Stimulated activated CD8-positive, alpha-beta memory T cell treated with anti-CD3 and anti-CD28 coated beads, Interleukin-15, amount 100 ng/mL, for 4 hours (primary cell): ENCODE data around the gene FASTKD3.

Experiments
- DNase-seq, 2 donors: peaks; one replicate each; pipeline ENCODE4 v3.0.0-alpha.2; 2020; ENCODE audit warnings: low read depth in 2 of 2

The FASTKD3 gene

GRCh38 chr5:7881091-7881490 lies 12.3 kb upstream of the FASTKD3 start:
- no peak for DNase-seq

GRCh38 chr5:7878381-7878873 lies 9.6 kb upstream of the FASTKD3 start:
- DNase-seq = no peak

DNA sequence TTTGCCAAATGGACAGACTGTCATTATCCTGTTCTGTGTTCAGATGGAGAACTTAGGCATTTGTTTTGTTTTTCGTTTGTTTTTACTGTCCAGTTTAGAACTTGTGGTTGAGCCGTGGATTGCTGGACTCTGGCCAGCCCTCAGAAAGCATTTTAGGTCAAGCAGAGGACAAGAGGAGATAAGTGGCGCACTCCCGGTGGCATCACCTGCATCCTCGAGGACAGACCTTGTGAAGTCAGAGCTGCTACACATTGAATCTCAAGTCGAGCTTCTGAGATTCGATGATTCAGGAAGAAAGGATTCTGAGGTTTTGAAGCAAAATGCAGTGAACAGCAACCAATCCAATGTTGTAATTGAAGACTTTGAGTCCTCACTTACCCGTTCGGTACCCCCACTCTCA lies 9.0 kb upstream of the FASTKD3 start:
- no peak for DNase-seq

GRCh38 chr5:7876867-7877266 lies 8.0 kb upstream of the FASTKD3 start:
- no peak for DNase-seq

DNA sequence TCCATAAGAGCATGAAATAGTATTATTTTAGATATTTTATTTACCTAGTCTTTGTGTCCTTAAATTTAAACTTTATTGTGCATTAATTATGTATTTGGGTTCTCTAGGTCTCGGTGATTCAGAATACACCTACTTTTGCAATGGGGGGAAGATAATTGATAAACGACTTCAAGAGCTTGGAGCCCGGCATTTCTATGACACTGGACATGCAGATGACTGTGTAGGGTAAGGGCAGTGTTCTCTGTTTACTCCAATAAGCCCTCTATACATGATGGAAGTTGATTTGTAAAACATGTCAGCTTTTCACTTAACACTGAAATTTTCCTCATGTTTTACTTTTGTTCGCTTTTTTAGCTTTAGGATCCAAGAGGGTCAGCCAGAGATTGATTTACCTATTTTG lies 6.3 kb upstream of the FASTKD3 start:
- no peak for DNase-seq

GRCh38 chr5:7874639-7875038 lies 5.8 kb upstream of the FASTKD3 start:
- no peak for DNase-seq

- no peak for DNase-seq
Measured at GRCh38 chr5:7873216-7873615, 4.4 kb upstream of the FASTKD3 start.

DNA sequence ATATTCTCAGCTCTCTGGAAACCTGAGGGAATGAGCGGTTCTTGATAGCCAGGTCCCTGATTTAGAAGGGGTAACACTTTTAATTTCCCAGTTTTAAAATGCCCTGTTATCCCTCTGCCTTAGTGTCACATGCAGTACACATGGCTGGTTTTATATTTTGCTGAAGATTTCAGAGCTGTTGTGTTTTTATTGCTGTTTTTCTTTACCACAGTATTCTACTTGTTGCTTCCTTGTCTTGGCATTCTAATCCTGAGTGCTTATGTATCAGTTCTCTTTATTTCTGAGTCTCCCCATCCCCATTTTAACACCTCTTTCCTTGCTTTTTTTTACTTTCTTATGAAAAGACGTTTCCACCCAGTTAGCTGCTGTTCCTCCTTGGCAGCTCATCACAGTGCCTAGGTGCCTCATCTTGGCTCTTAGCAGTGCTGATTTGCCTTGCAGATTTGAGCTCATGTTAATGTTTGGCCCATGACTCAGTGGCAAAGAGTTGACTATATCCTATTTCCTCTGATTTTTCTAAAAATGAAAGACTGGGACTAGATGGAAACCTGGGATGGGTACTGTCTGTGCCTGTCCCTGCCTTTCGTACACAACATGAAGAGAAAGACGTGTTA lies 3.8 kb upstream of the FASTKD3 start:
- DNase-seq = no peak

DNA sequence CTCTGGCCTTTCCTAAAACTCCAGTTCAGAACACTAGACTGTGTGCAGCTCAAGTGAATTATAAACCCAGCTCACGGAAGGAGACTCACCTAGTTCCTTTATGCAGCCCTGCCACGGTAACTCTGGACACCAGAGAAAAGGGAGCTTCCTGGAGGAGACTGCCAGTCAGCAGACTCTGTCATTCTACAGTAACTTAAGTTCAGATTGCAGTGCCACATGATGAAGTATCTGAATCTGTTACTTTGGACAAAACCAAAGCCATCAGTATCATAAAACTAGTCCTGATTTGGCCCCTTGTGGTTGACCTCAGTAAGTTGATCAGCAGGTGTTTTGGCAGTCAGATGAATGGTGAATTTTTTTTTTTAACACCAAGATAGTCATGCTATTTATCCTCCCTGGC lies 2.8 kb upstream of the FASTKD3 start:
- DNase-seq = no peak

DNA sequence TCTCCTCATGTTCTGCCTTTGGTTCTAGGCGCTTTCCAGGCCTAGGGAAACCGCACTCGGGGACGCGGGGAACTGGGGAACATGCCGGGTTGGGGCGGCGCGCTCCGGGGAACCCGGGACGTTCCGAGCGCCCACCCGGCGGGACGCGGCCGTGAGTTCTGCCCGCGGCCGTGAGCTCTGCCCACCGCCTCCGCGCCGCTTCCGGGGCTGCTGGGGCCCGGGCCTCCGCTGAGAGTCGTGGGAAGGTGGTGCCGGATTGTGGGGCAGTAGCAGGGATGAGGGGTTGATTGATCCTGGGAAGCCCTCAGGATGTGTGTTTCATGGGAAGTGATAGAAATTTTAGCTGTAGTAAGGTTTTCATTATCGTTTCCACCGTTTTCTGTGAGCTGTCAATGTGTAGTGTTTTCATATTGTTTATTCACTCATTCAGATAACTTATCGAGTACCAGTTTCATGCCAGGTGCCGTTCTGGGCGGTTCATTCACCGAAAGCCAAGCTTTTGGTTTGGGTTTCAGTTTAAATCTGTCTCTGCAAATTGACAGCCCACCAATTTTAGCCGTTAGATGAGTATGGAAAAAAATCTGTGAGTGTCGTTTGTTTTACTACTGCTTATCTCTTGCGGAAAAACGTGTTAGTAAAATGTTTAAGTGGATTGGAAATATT lies 774 bp upstream of the FASTKD3 start:
- DNase-seq = no peak

GRCh38 chr5:7868427-7868772 lies 431 bp downstream of the FASTKD3 start:
- DNase-seq = no peak

DNA sequence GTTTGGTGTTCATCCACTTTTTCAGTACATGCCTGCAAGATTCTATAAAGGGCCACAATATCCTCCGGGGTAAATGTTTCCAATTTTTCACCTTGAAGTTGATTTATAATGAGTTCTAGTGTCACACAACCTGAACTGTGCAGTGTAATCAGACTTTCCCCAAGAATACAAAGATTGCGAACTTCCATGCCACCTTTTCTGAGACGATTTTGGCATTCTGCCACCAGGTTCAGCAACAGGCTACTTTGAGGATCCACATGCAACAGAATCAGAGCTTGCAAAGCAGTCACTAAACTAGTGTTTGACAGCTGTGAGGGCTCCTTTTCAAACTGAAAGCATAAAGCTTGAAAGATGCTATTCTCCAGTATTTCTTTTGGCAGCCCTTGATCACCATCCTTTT lies 1.6 kb downstream of the FASTKD3 start:
- DNase-seq = no peak

GRCh38 chr5:7866196-7866595 lies 2.6 kb downstream of the FASTKD3 start:
- DNase-seq = no peak

- no peak for DNase-seq
Measured at GRCh38 chr5:7857926-7858632, 10.8 kb downstream of the FASTKD3 start.

DNA sequence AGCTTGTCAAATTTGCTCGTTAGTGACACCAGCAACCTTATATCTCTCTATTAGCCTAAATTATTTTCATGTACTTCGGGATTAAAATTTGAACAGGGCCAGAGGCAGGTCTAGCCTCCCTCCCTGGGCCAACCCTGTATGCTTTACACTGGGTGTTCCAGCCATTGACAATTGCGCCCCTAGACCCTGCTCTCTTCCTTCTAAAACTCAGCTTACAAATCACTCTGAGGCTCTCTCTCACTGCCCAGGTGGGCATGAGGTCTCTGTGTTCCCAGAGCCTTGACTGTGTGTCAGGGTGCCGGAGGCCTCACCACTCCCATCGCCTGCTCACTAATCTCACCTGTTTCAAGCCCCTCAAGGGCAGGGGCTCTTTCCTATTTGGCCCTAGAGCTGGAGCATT lies 11.5 kb downstream of the FASTKD3 start:
- DNase-seq = no peak

DNA sequence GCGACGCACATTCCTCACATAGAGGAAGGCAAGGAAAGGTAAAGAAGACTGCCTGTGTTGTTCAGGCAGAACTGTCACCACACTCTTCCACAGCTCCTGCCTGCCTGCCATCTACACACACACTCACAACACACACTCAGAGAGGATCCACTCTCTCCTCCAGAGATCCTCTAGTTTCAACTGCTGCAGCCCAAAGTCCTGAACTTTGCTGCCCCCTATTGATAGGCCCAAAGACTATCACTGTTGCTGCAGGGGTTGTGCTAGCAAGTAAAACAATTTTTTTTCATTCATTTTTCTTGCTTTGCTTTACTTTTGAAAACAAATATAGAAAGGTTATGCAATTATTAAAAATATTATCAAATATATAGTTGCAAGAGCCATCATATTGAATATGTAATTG lies 12.0 kb downstream of the FASTKD3 start:
- DNase-seq = no peak

DNA sequence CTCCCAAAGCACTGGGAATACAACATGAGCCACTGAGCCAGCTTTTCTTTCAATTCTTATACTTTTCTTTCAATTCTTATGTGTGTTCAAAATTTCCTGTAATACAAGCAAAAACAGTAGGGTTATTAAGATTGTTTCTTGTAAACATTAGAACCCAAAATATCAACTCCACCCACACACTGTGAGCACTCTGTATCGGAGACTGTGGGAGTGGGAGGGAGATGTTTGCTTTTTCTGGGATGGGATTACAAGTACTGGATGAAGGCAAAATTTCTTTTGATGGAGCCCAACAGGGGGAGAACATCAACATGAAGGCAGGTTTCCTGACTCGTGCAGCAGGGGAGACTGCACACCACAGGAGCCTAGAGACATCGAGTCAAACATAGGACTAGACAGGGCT lies 13.2 kb downstream of the FASTKD3 start:
- DNase-seq = no peak

DNA sequence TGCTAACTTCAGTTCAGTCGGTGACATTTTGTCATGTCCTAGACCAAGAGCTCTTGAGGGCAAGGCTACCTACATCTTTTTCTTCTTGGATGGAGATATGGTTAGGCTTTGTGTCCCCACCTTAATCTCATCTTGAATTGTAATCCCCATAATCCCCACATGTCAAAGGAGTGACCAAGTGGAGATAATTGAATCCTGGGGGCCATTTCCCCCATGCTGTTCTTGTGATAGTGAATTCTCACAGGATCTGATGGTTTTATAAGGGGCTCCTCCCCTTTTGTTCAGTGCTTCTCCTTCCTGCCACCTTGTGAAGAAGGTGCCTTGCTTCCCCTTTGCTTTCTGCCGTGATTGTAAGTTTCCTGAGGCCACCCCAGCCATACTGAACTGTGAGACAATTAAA lies 15.8 kb downstream of the FASTKD3 start:
- no peak for DNase-seq

- no peak for DNase-seq
Measured at GRCh38 chr5:7852542-7852941, 16.3 kb downstream of the FASTKD3 start.

DNA sequence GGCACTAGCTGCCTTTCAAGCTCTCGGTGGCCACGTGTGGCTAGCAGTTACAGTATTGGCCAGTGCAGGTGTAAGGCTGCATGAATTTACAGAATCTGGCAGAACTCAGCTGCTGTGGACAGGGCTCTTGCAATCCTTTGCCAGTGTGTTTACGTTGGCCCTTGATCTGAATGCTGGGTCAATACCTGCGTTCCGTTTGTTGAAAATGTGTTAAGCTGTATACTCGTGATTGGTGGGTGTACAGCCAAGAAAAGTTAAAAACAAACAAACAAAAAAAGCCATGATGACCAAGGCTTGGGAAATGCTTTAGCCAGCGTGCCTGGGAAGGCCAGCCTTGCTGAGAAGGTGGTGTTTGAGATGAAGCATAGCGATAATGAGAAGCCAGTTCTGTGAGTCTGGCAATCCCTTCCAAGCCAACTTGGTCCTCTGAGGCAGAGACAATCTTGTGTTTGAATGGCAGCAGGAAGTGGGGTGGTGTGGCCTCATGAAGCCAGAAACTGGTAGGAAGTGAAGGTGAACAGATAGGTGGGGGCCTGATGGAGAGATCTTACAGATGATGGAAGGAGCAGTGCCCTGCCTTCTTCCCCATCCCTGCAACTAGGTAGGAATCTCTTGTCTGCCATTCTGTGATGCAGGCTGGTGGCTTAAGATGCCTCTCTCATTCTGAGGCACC lies 17.1 kb downstream of the FASTKD3 start:
- no peak for DNase-seq

- no peak for DNase-seq
Measured at GRCh38 chr5:7851240-7851592, 17.6 kb downstream of the FASTKD3 start.

DNA sequence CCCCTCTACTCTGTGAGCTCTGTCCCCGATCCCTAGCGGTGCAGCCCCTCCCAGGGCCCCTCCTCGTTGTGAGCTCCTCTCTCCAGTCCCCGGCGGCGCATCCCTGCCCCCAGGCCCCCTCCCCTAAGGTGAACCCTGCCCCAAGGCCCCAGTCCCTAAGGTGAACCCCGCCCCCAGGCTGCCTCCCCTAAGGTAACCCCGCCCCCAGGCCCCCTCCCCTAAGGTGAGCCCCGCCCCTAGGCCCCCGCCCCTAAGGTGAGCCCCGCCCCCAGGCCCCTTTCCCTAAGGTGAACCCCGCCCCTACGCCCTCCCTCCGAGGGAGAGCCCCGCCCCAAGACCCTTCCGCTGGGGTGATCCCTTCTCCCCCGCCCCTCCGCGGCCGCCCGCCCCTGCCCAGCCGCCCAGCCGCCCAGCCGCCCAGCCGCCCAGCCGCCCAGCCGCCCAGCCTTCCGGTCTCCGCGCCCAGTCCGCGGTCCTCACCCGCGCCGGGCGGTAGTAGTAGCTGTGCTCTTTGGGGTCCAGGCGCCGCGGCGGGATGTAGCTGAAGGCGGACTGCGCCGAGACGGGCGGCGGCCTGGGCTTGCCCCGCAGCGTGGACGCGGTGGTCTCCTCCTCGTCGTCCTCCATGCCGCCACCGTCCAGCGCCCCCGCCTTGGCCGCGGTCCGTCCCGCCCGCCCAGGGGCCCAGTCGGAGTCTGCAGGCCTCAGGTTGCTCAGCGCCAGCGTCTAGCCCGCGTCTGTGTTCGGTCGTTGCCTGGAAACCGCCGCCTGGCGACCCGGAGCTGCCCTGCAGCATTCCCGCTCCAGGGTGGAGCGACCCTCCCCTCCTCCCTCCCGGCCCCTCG lies 18.2 kb downstream of the FASTKD3 start, which contains the start of gene CFAP90:
TSS of gene CFAP90 (minus strand) at position 739 of the 845 bp plus-strand sequence. CDS start at position 627, 112 bp downstream.
- DNase-seq = no peak
